Adrenal gland (tissue), 5 donors: ENCODE measurements around the gene EML1.

Experiments
- CTCF ChIP-seq, 6 experiments: fragments of 450-650 bp in 4 of 6; fragments of 200-600 bp in 2 of 6; sonication (generic) in 1 of 6; IDR thresholded peaks; 1 replicate in 5 of 6; 2 replicates in 1 of 6; pipeline versions ENCODE4 v1.5.1 to v1.8.0; 2016 to 2021; ENCODE audit warnings: antibody characterized with exemption in 6 of 6, mild to moderate bottlenecking in 2 of 6, moderate library complexity in 1 of 6
- POLR2A ChIP-seq, 2 donors: fragments of 450-650 bp; IDR thresholded peaks; one replicate each; pipeline ENCODE4 v1.6.1; 2017; ENCODE audit warnings: antibody characterized with exemption in 2 of 2, mild to moderate bottlenecking in 2 of 2, moderate library complexity in 1 of 2
- donor health status: DM: no; HTN: no; CAD: no.

- TF ChIP-seq CTCF (IDR thresholded peaks at IDR 0.05) (peak; percentile 11 to 66 (median 44)), POLR2A (IDR thresholded peaks at IDR 0.05) (no peak)
Observed at GRCh38 chr14:99899578-99900178, 106.5 kb downstream of the EML1 start.
